H1 (cell line): ENCODE data around the gene UBAP1. TPM values are rescaled to one million over a fixed set of nuclear protein-coding genes. Genes with fewer than 3 reads are reported as not detected.

Experiments used
- CTCF ChIA-PET: fragments of 300-600 bp; sonication (Branson Sonifier 250); formaldehyde crosslinking; loops from one replicate; lab custom pipeline; 2021; ENCODE audit not compliant: partially characterized antibody; lab: Charles Lee
- POLR2A ChIA-PET: fragments of 300-600 bp; sonication (Branson Sonifier 250); formaldehyde crosslinking; loops from one replicate; lab custom pipeline; 2021; ENCODE audit warnings: inconsistent platforms; ENCODE audit not compliant: partially characterized antibody; lab: Charles Lee
- DNase-seq, 2 experiments: peaks; one replicate each; pipeline versions ENCODE4 v3.0.0 to v3.0.0-alpha.2; 2010 to 2022; ENCODE audit warnings: low spot score in 2 of 2, low read depth in 1 of 2, mixed read lengths in 1 of 2
- FAIRE-seq: peaks from 2 replicates; lab custom pipeline; 2011; peaks lifted over from hg19 to GRCh38; lab: Jason Lieb, UNC
- H2AFZ ChIP-seq: 2 replicates; pipeline ENCODE4 v1.8.1; 2012; ENCODE audit warnings: low read length, inconsistent platforms
- H2AK5ac ChIP-seq: 2 replicates; pipeline ENCODE4 v1.6.1; 2013; ENCODE audit warnings: low read depth, low read length
- H2BK120ac ChIP-seq: replicated peaks from 2 replicates; pipeline ENCODE3; 2013; ENCODE audit warnings: low read depth, low read length, inconsistent platforms
- H2BK12ac ChIP-seq: 2 replicates; pipeline ENCODE4 v1.6.1; 2013; ENCODE audit warnings: low read depth, low read length
- H2BK15ac ChIP-seq: 2 replicates; pipeline ENCODE4 v1.6.1; 2013; ENCODE audit warnings: low read length
- H2BK20ac ChIP-seq: 2 replicates; pipeline ENCODE4 v1.6.1; 2013; ENCODE audit warnings: low read length
- H2BK5ac ChIP-seq: 2 replicates; pipeline ENCODE4 v1.6.1; 2013; ENCODE audit warnings: low read depth, low read length
- H3K14ac ChIP-seq: 2 replicates; pipeline ENCODE4 v1.6.1; 2013; ENCODE audit warnings: inconsistent platforms; ENCODE audit not compliant: insufficient read length
- H3K18ac ChIP-seq: 2 replicates; pipeline ENCODE4 v1.6.1; 2013; ENCODE audit warnings: low read length; ENCODE audit errors: extremely low read depth
- H3K23ac ChIP-seq: 2 replicates; pipeline ENCODE4 v1.6.1; 2013; ENCODE audit warnings: inconsistent platforms; ENCODE audit not compliant: insufficient read length
- H3K23me2 ChIP-seq: 2 replicates; pipeline ENCODE4 v1.6.1; 2013; ENCODE audit warnings: low read depth, low read length
- H3K27ac ChIP-seq: 2 replicates; pipeline ENCODE4 v1.6.1; 2011; ENCODE audit warnings: low read depth, low read length, inconsistent platforms
- H3K27me3 ChIP-seq, 4 experiments: replicated peaks in 1 of 4; 1 replicate in 1 of 4; 2 replicates in 3 of 4; pipeline versions ENCODE4 v1.6.1 to v1.8.1; 2011 to 2013; ENCODE audit warnings: low read length in 3 of 4, mild to moderate bottlenecking in 3 of 4, inconsistent platforms in 2 of 4, mixed read lengths in 2 of 4, moderate library complexity in 1 of 4; ENCODE audit not compliant: control insufficient read depth in 3 of 4, insufficient read depth in 3 of 4; ENCODE audit errors: extremely low read depth in 1 of 4
- H3K36me3 ChIP-seq, 4 experiments: 2 replicates each; pipeline versions ENCODE4 v1.6.1 to v1.8.1; 2011 to 2013; ENCODE audit warnings: mild to moderate bottlenecking in 4 of 4, low read length in 3 of 4, moderate library complexity in 2 of 4, control low read depth in 1 of 4, inconsistent platforms in 1 of 4; ENCODE audit not compliant: insufficient read depth in 4 of 4, control insufficient read depth in 2 of 4
- H3K4ac ChIP-seq: replicated peaks from 2 replicates; pipeline ENCODE3; 2013; ENCODE audit warnings: low read length, low read depth, mixed read lengths, inconsistent platforms; ENCODE audit not compliant: insufficient read length
- H3K4me1 ChIP-seq, 4 experiments: replicated peaks in 1 of 4; 1 replicate in 1 of 4; 2 replicates in 3 of 4; pipeline versions ENCODE4 v1.6.1 to v1.8.1; 2011 to 2013; ENCODE audit warnings: low read length in 3 of 4, inconsistent platforms in 2 of 4, mixed read lengths in 1 of 4; ENCODE audit not compliant: insufficient read depth in 4 of 4, control insufficient read depth in 3 of 4
- H3K4me2 ChIP-seq, 2 experiments: 2 replicates each; pipeline versions ENCODE4 v1.6.1 to v1.8.1; 2011 to 2013; ENCODE audit warnings: low read depth in 2 of 2, low read length in 2 of 2, control low read depth in 1 of 2, inconsistent platforms in 1 of 2, mild to moderate bottlenecking in 1 of 2; ENCODE audit not compliant: insufficient read depth in 1 of 2
- H3K4me3 ChIP-seq, 4 experiments: fragments of 200-600, 300-600 bp in 1 of 4; sonication (generic), shearing (Covaris generic), sonication (Bioruptor Twin) in 1 of 4; 2 replicates each; pipeline versions ENCODE4 v1.5.1 to v1.8.1; 2011 to 2016; ENCODE audit warnings: low read length in 4 of 4, low read depth in 3 of 4, control low read depth in 2 of 4, inconsistent platforms in 2 of 4, mild to moderate bottlenecking in 2 of 4, mixed read lengths in 1 of 4, moderate library complexity in 1 of 4; ENCODE audit not compliant: insufficient read depth in 2 of 4; ENCODE audit errors: extremely low read depth in 1 of 4
- H3K56ac ChIP-seq: replicated peaks from 2 replicates; pipeline ENCODE3; 2013; ENCODE audit warnings: low read depth, mild to moderate bottlenecking, mixed read lengths, low read length, inconsistent platforms; ENCODE audit not compliant: insufficient read length
- H3K79me1 ChIP-seq: 2 replicates; pipeline ENCODE4 v1.6.1; 2013; ENCODE audit warnings: low read depth, low read length, control low read depth
- H3K79me2 ChIP-seq, 2 experiments: 2 replicates each; pipeline versions ENCODE4 v1.6.1 to v1.8.1; 2012 to 2013; ENCODE audit warnings: low read length in 2 of 2, mild to moderate bottlenecking in 2 of 2, inconsistent platforms in 1 of 2; ENCODE audit not compliant: insufficient read depth in 2 of 2, control insufficient read depth in 1 of 2
- H3K9ac ChIP-seq, 4 experiments: replicated peaks in 1 of 4; 1 replicate in 1 of 4; 2 replicates in 3 of 4; pipeline versions ENCODE4 v1.6.1 to v1.8.1; 2011 to 2013; ENCODE audit warnings: low read depth in 3 of 4, low read length in 3 of 4, control low read depth in 2 of 4, mild to moderate bottlenecking in 2 of 4, moderate library complexity in 2 of 4, inconsistent platforms in 1 of 4; ENCODE audit errors: extremely low read depth in 1 of 4
- H3K9me3 ChIP-seq, 2 experiments: 2 replicates each; pipeline versions ENCODE4 v1.6.1 to v1.8.1; 2012 to 2013; ENCODE audit warnings: mild to moderate bottlenecking in 2 of 2, moderate library complexity in 2 of 2, control low read depth in 1 of 2, inconsistent platforms in 1 of 2, low read depth in 1 of 2, low read length in 1 of 2, mixed read lengths in 1 of 2; ENCODE audit not compliant: insufficient read depth in 2 of 2
- H4K20me1 ChIP-seq, 2 experiments: replicated peaks in 1 of 2; 2 replicates each; pipeline versions ENCODE3 to v1.8.1; 2011 to 2013; ENCODE audit warnings: inconsistent platforms in 2 of 2, low read length in 2 of 2, mild to moderate bottlenecking in 1 of 2; ENCODE audit not compliant: insufficient read depth in 2 of 2, control insufficient read depth in 1 of 2
- H4K5ac ChIP-seq: 2 replicates; pipeline ENCODE4 v1.6.1; 2013; ENCODE audit warnings: low read length, low read depth, mixed read lengths, inconsistent platforms; ENCODE audit not compliant: insufficient read length
- H4K8ac ChIP-seq: 2 replicates; pipeline ENCODE4 v1.8.0; 2013; ENCODE audit warnings: mild to moderate bottlenecking, moderate library complexity, low read length, inconsistent platforms; ENCODE audit not compliant: insufficient read depth; ENCODE audit errors: extremely low read depth
- H4K91ac ChIP-seq: replicated peaks from 2 replicates; pipeline ENCODE3; 2013; ENCODE audit warnings: low read length, mixed read lengths, inconsistent platforms; ENCODE audit not compliant: insufficient read length
- BRCA1 ChIP-seq: IDR thresholded peaks from 2 replicates; pipeline ENCODE4 v1.6.1; 2012; ENCODE audit warnings: low read depth, low read length, improper control_type of control experiment
- CTCF ChIP-seq, 3 experiments: IDR thresholded peaks; 1 replicate in 2 of 3; 2 replicates in 1 of 3; pipeline versions ENCODE4 v1.5.1 to v1.6.1; 2011; ENCODE audit warnings: low read length in 3 of 3, mild to moderate bottlenecking in 3 of 3, inconsistent platforms in 2 of 3, low read depth in 1 of 3, moderate library complexity in 1 of 3; ENCODE audit not compliant: insufficient read depth in 1 of 3; ENCODE audit errors: control extremely low read depth in 1 of 3
- KDM5A ChIP-seq: fragments of 200-600 bp; IDR thresholded peaks from 2 replicates; pipeline ENCODE4 v1.7.1; 2012; ENCODE audit warnings: mild to moderate bottlenecking, low read length, inconsistent platforms, mixed read lengths
- MAFK ChIP-seq: IDR thresholded peaks from 2 replicates; pipeline ENCODE4 v1.6.1; 2012; ENCODE audit warnings: low read depth, mild to moderate bottlenecking, improper control_type of control experiment, low read length
- NRF1 ChIP-seq: IDR thresholded peaks from 2 replicates; pipeline ENCODE4 v1.6.1; 2011; ENCODE audit warnings: mild to moderate bottlenecking, low read depth, low read length, improper control_type of control experiment
- RAD21 ChIP-seq, 2 experiments: IDR thresholded peaks in 1 of 2; conservative IDR thresholded peaks in 1 of 2; 2 replicates each; pipeline ENCODE4 v1.6.1; 2011; ENCODE audit warnings: low read depth in 2 of 2, low read length in 2 of 2, improper control_type of control experiment in 1 of 2, inconsistent platforms in 1 of 2, mild to moderate bottlenecking in 1 of 2, moderate library complexity in 1 of 2
- SAP30 ChIP-seq: fragments of 300-600 bp; sonication (generic); IDR thresholded peaks from 2 replicates; pipeline ENCODE4 v1.7.1; 2012; ENCODE audit warnings: low read length, moderate library complexity, mild to moderate bottlenecking, inconsistent platforms; ENCODE audit not compliant: insufficient read depth, insufficient replicate concordance
- SIRT6 ChIP-seq: IDR thresholded peaks from one replicate; pipeline ENCODE4 v1.7.1; 2012; ENCODE audit warnings: low read length, inconsistent platforms
- WGBS, 2 experiments: shearing (Covaris generic) in 1 of 2; methylation state at CpG; one replicate each; pipeline versions ENCODE4 v1.1.6 to v1.1.7; 2013 to 2015; ENCODE audit warnings: low lambda C conversion rate in 2 of 2, mixed read lengths in 2 of 2, inconsistent platforms in 1 of 2, low coverage in 1 of 2, missing lambda C conversion rate in 1 of 2; ENCODE audit not compliant: insufficient replicate concordance in 2 of 2, insufficient coverage in 1 of 2, insufficient read length in 1 of 2; ENCODE audit errors: extremely low coverage in 1 of 2, missing lambda C conversion rate in 1 of 2; 5-methylcytosine and 5-hydroxymethylcytosine counted together
- polyA plus RNA-seq, 7 experiments: library from polyadenylated mRNA; depleted of rRNA in 3 of 7; stranded (reverse) in 5 of 7; unstranded in 2 of 7; fragments of >200 nt in 5 of 7; fragments of 200-250 nt in 2 of 7; gene quantifications; 1 replicate in 5 of 7; 2 replicates in 1 of 7; 4 replicates in 1 of 7; pipeline versions ENCODE4 v1.2.1 to v1.2.3, GENCODE V29; 2011 to 2013; ENCODE audit warnings: missing spikeins in 2 of 7, mixed read lengths in 2 of 7
- total RNA-seq: library from RNA; stranded (reverse); fragmentation: NEBNext Ultra II Directional; extraction: Animal tissue kit (Norgen Biotek cat#: 25700); gene quantifications from 2 replicates; pipeline ENCODE4 v1.2.1, GENCODE V29; 2021

Gene UBAP1
- total and polyA plus RNA-seq, 2 of the 8 experiments (the other 6 are each of a cell fraction or from before 2014, with no cell fraction given), result 31.3 to 31.4 TPM

GRCh38 chr9:34190996-34191892, 12.4 kb downstream of the UBAP1 start:
- no peak overlapping the region for H3K9ac ChIP-seq
- no peak for DNase-seq
- peak; percentile 7 for FAIRE-seq
- TF ChIP-seq NRF1 (no peak), CTCF (IDR thresholded peaks at IDR 0.05; ENCODE audit: control extremely low read depth in 1 of 3, insufficient read depth in 1 of 3, low read depth in 1 of 3, low read length in 3 of 3) (peak in 2 of 3 experiments; percentile 13 to 43; a peak in 1 of 4 replicates), SIRT6 (no peak), RAD21 (IDR thresholded peaks at IDR 0.05 in 1 of 2, conservative IDR thresholded peaks at IDR 0.05 in 1 of 2; ENCODE audit: low read depth in 2 of 2, low read length in 2 of 2) (peak in 1 of 2 experiments; percentile 5; a peak in 1 of 4 replicates), KDM5A (no peak), SAP30 (no peak), BRCA1 (no peak), MAFK (no peak)

More at GRCh38 chr9:34190996-34191892, 12.4 kb downstream of the UBAP1 start:
- Histone ChIP-seq H3K4me2 (no peak overlapping the region), H2BK20ac (no peak overlapping the region), H3K14ac (no peak overlapping the region), H2BK15ac (no peak overlapping the region), H3K79me1 (peaks cover 5% of the 10 kb centered on the region), H2AFZ (no peak overlapping the region), H4K8ac (no peak overlapping the region), H3K18ac (no peak overlapping the region), H3K56ac (no peak overlapping the region), H3K23me2 (no peaks in the 10 kb centered on the region), H2BK5ac (no peak overlapping the region), H2BK120ac (no peak overlapping the region), H4K91ac (no peak overlapping the region), H3K79me2 (peaks cover 1 to 83% of the 10 kb centered on the region in 2 experiments; a peak in 3 of 4 replicates), H3K27ac (no peak overlapping the region), H3K9me3 (no peaks in the 10 kb centered on the region), H3K4me1 (no peaks in the 10 kb centered on the region), H3K23ac (no peak overlapping the region), H4K20me1 (peaks cover 0 to 2% of the 10 kb centered on the region in 2 experiments), H3K27me3 (no peaks in the 10 kb centered on the region), H2AK5ac (no peak overlapping the region), H2BK12ac (no peak overlapping the region), H4K5ac (no peak overlapping the region), H3K36me3 (no peaks in the 10 kb centered on the region), H3K4ac (no peak overlapping the region), H3K4me3 (no peak overlapping the region)
- ChIA-PET POLR2A (interaction anchor here (0.6 to 4.7 kb wide), 2 partner anchors 12 to 31 kb away, joined by 3 to 34 read pairs; partner anchors contain the start of gene UBAP1), CTCF (interaction anchor here (0.7 to 1.4 kb wide), 10 partner anchors 10 to 141 kb away, joined by 3 to 7 read pairs (median 3); no protein-coding TSS in a partner anchor)
- WGBS, 2 experiments, result 86% methylated on average over 5 of the region's 5 CpGs; no CpG with 5 or more reads in 1 of the 2 experiments
